Lung (tissue), 16 donors: Measurements from ENCODE around the gene KCNE4. TPM values are rescaled to one million over a fixed set of nuclear protein-coding genes. Genes with fewer than 3 reads are reported as not detected.
A peak's percentile ranks its signal among the peaks of the same experiment; 100 is the strongest.

Experiments used
- ATAC-seq: fragments of 200-7000 bp; cut with Tn5 transposase; one replicate; pipeline ENCODE4 v1.9.1; 2020; ENCODE audit warnings: moderate number of reproducible peaks; ENCODE audit not compliant: insufficient read depth, low FRiP score
- DNase-seq, 3 donors: peaks; one replicate each; pipeline ENCODE4 v3.0.0-alpha.2; 2013 to 2017
- H3K27ac ChIP-seq, 2 donors: one replicate each; pipeline ENCODE4 v1.5.1; 2013; ENCODE audit warnings: mild to moderate bottlenecking in 2 of 2, moderate library complexity in 2 of 2, control low read depth in 1 of 2, inconsistent platforms in 1 of 2, low read depth in 1 of 2, low read length in 1 of 2
- H3K27me3 ChIP-seq, 3 donors: one replicate each; pipeline ENCODE4 v1.5.1; 2013; ENCODE audit warnings: low read length in 2 of 3; ENCODE audit not compliant: control insufficient read depth in 3 of 3, insufficient read depth in 3 of 3
- H3K36me3 ChIP-seq, 4 donors: one replicate each; pipeline ENCODE4 v1.5.1; 2013; ENCODE audit warnings: low read length in 4 of 4, mild to moderate bottlenecking in 1 of 4, moderate library complexity in 1 of 4; ENCODE audit not compliant: control insufficient read depth in 4 of 4, insufficient read depth in 4 of 4
- H3K4me1 ChIP-seq, 5 donors: one replicate each; pipeline ENCODE4 v1.5.1; 2013; ENCODE audit warnings: low read length in 5 of 5, mild to moderate bottlenecking in 2 of 5, moderate library complexity in 1 of 5; ENCODE audit not compliant: control insufficient read depth in 5 of 5, insufficient read depth in 5 of 5
- H3K4me3 ChIP-seq: one replicate; pipeline ENCODE4 v1.5.1; 2013; ENCODE audit warnings: mild to moderate bottlenecking, control low read depth, moderate library complexity
- H3K9ac ChIP-seq, 2 donors: one replicate each; pipeline ENCODE4 v1.5.1; 2013; ENCODE audit warnings: low read length in 2 of 2, control low read depth in 1 of 2; ENCODE audit not compliant: insufficient read depth in 1 of 2
- H3K9me3 ChIP-seq, 4 donors: one replicate each; pipeline ENCODE4 v1.5.1; 2013; ENCODE audit warnings: low read length in 3 of 4, mild to moderate bottlenecking in 1 of 4, moderate library complexity in 1 of 4; ENCODE audit not compliant: control insufficient read depth in 4 of 4, insufficient read depth in 3 of 4
- WGBS, 2 donors: extraction: QIAGEN DNeasy Blood & Tissue Kit; methylation state at CpG; one replicate each; pipeline ENCODE4 v1.1.7; 2013; 5-methylcytosine and 5-hydroxymethylcytosine counted together
- long read RNA-seq, 5 donors: transcript quantifications; one replicate each; lab custom pipeline, GENCODE V29; 2026
- polyA plus RNA-seq, 2 donors: library from polyadenylated mRNA; stranded (reverse); fragments of 200-250 nt; gene quantifications; one replicate each; pipeline ENCODE4 v1.2.1, GENCODE V29; 2013
- total RNA-seq, 2 donors: library from RNA; depleted of rRNA in 1 of 2; stranded (reverse); fragments of >200 nt in 1 of 2; gene quantifications; one replicate each; pipeline ENCODE4 v1.2.1, GENCODE V29; 2014 to 2021
- TF ChIP-seq, protein P1 (sequence below): IDR thresholded peaks from 2 replicates; pipeline ENCODE4 v1.5.1; 2012; ENCODE audit warnings: mild to moderate bottlenecking; ENCODE audit errors: control extremely low read depth, extremely low read depth
- donor health status: control.
- donor health status: control.
- donor health status: Bipolar disorder and iron deficiency.
- donor health status: healthy.
- donor health status: DM: yes; HTN: yes; CAD: no.

Gene KCNE4, protein sequence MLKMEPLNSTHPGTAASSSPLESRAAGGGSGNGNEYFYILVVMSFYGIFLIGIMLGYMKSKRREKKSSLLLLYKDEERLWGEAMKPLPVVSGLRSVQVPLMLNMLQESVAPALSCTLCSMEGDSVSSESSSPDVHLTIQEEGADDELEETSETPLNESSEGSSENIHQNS
- total RNA-seq (1 to 10 TPM; 1.2 to 5.3 TPM), polyA plus RNA-seq (under 1 TPM; 0.79 to 0.90 TPM)
- long read RNA-seq, donor 1, result 0 reads
- long read RNA-seq, donor 2, partial matches to known transcripts, result 0 of 3 reads
- long read RNA-seq, donor 2, other reads (novel, unspliced or antisense), result 0 of 3 reads
- long read RNA-seq, donor 3, result 0 reads
- long read RNA-seq, donor 4, partial matches to known transcripts, result 0 of 1 reads
- long read RNA-seq, donor 4, other reads (novel, unspliced or antisense), result 0 of 1 reads
- long read RNA-seq, donor 5, result 0 reads

DNA sequence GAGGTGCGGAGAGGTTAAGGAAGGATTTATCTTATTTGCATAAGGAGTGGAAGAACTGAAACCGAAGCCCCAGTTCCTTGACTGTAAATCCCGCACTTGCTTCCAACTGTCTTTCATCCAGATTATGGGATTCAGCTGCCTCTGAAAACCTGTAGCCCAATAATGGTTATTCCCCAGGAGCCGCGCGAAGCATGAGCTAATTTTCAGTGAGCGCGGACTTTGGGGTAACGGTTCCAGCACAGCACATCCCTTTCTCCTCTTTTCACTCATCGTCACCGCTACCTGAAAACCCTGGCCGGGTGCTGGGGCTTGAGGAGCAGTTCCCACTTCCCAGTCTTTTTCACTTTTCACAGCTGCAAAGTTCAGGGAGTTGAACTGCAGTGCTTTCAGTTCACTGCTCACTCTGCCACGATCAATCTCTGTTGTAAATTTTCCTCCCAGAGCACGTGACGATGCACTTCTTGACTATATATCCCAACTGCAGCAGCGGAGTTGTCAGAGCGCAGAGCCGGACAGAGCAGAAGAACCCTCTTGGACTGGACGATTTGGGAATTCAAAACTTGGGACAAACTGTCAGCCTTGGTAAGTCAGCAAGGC, at the start of gene KCNE4:
KCNE4 (plus strand) TSS at position 498 of the 597 bp plus-strand sequence. CDS start 641 bp downstream, outside the sequence.
- Histone ChIP-seq H3K4me3 (peak within 1 kb of the TSS; percentile 7), H3K4me1 (peaks cover 0 to 56% (median 12%) of the 10 kb centered on the region in 5 donors), H3K27ac (peak within 1 kb of the TSS in 1 of 2 donors; percentile 78), H3K9ac (peak within 1 kb of the TSS; percentile 19 to 92), H3K9me3 (no peaks in the 10 kb centered on the region), H3K36me3 (no peaks in the 10 kb centered on the region), H3K27me3 (no peaks in the 10 kb centered on the region)
- TF ChIP-seq, protein P1, sequence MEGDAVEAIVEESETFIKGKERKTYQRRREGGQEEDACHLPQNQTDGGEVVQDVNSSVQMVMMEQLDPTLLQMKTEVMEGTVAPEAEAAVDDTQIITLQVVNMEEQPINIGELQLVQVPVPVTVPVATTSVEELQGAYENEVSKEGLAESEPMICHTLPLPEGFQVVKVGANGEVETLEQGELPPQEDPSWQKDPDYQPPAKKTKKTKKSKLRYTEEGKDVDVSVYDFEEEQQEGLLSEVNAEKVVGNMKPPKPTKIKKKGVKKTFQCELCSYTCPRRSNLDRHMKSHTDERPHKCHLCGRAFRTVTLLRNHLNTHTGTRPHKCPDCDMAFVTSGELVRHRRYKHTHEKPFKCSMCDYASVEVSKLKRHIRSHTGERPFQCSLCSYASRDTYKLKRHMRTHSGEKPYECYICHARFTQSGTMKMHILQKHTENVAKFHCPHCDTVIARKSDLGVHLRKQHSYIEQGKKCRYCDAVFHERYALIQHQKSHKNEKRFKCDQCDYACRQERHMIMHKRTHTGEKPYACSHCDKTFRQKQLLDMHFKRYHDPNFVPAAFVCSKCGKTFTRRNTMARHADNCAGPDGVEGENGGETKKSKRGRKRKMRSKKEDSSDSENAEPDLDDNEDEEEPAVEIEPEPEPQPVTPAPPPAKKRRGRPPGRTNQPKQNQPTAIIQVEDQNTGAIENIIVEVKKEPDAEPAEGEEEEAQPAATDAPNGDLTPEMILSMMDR, result no peak
- DNase-seq, result peak; percentile 80 to 92 (median 91)
- WGBS, 2 donors, result 39 to 55% methylated on average over 19 of the region's 19 CpGs
- no peak for ATAC-seq

DNA sequence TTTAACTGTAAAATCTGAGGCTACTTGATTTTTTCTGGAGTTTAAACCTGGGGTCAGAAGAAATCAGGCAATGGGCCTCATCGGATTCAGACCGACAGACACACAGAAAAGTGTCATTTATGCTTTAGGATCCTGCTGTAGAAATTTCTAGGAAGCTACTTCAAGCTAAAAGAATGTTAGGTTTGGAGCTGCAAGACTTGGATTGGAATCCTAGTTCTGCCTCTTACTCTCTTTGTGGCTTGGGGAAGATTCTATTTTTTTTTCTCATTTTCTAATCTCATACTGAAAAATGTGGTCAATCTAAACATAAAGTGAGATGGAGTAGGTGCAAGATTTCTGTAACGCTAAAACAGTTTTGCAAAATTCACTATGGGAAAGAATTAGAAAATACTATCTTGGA, 48.8 kb upstream of the KCNE4 start:
- Histone ChIP-seq H3K4me1 (no peaks in the 10 kb centered on the region), H3K36me3 (no peaks in the 10 kb centered on the region), H3K27me3 (no peaks in the 10 kb centered on the region), H3K9ac (no peak overlapping the region), H3K4me3 (no peak overlapping the region), H3K27ac (no peak overlapping the region), H3K9me3 (no peaks in the 10 kb centered on the region)
- WGBS, 2 donors, result 71 to 84% methylated on average over 3 of the region's 3 CpGs
- TF ChIP-seq, protein P1, result no peak
- ATAC-seq, result no peak
- peak in 1 of 3 donors; percentile 27 for DNase-seq

DNA sequence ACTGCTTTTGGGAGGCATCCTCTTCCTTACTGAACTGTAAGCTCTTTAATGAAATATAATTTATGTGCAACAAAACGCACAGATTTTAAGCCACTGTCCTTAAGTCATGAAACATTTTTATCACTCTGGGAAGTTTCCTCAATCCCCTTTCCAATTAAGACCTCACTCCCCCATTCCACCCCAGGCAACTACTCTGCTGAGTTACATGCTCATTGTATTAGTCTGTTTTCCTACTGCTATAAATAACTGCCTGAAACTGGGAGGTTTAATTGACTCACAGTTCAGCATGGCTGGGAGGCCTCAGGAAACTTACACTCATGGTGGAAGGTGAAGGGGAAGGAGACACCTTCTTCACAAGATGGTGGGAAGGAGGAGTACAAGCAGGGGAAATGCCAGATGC, 46.5 kb upstream of the KCNE4 start:
- Histone ChIP-seq H3K9me3 (no peaks in the 10 kb centered on the region), H3K36me3 (no peaks in the 10 kb centered on the region), H3K4me3 (no peak overlapping the region), H3K9ac (no peak overlapping the region), H3K4me1 (no peaks in the 10 kb centered on the region), H3K27me3 (no peaks in the 10 kb centered on the region), H3K27ac (no peak overlapping the region)
- no peak for ATAC-seq
- TF ChIP-seq, protein P1, result no peak
- DNase-seq, result no peak
- WGBS, 2 donors, result 93% methylated on average over 1 of the region's 1 CpG
